GM13977 (cell line): ENCODE measurements around the gene TRIM71.

Experiments used
- DNase-seq: peaks from one replicate; pipeline ENCODE4 v3.0.0; 2012; ENCODE audit warnings: low spot score
- CTCF ChIP-seq: IDR thresholded peaks from 2 replicates; pipeline ENCODE4 v1.5.1; 2012; ENCODE audit warnings: mild to moderate bottlenecking, control low read depth; ENCODE audit not compliant: insufficient read depth; ENCODE audit errors: extremely low read depth, missing control alignments
- in situ Hi-C: fragments of 300-500 bp; cut with MboI; formaldehyde crosslinking; loops from one replicate; pipeline ENCODE4 v1.12.0; 2022; ENCODE audit warnings: low sequenced_read_pairs, low pct_unique_long_range_greater_than_20kb, mixed read lengths, inconsistent platforms; ENCODE audit not compliant: unreplicated experiment

TRIM71 gene

GRCh38 chr3:32892625-32893598 lies 75.1 kb downstream of the TRIM71 start:
- DNase-seq = no peak
- in situ Hi-C loops = no loop called here
- TF ChIP-seq CTCF = no peak

GRCh38 chr3:32894977-32895376 lies 77.2 kb downstream of the TRIM71 start:
- in situ Hi-C loops = no loop called here
- TF ChIP-seq CTCF = no peak
- DNase-seq = no peak

- TF ChIP-seq CTCF = no peak
- DNase-seq = no peak
- in situ Hi-C loops = no loop called here
Measured at GRCh38 chr3:32895701-32896100, 77.9 kb downstream of the TRIM71 start.

- no peak for DNase-seq
- no peak for TF ChIP-seq CTCF
- in situ Hi-C loops = no loop called here
Measured at GRCh38 chr3:32896143-32896542, 78.3 kb downstream of the TRIM71 start.

GRCh38 chr3:32897001-32897601 lies 79.3 kb downstream of the TRIM71 start:
- in situ Hi-C loops = no loop called here
- no peak for DNase-seq
- no peak for TF ChIP-seq CTCF

- in situ Hi-C loops = no loop called here
- DNase-seq = no peak
- no peak for TF ChIP-seq CTCF
Measured at GRCh38 chr3:32897981-32898623, 80.3 kb downstream of the TRIM71 start.
